GM12878 (cell line): ENCODE data around the gene TIMM17B. TPM values are rescaled to one million over a fixed set of nuclear protein-coding genes. Genes with fewer than 3 reads are reported as not detected.
A peak's percentile ranks its signal among the peaks of the same experiment; 100 is the strongest.

ENCODE experiments used
- ATAC-seq: fragments of 200-7000 bp; cut with Tn5 transposase; 3 replicates; pipeline ENCODE4 v1.9.1; 2020; ENCODE audit warnings: mild to moderate bottlenecking, moderate library complexity
- BruUV-seq: library from RNA; stranded (reverse); fragments of 400-500 nt; replicated peaks from 2 replicates; lab custom pipeline; 2021; lab: Mats Ljungman, UMichigan
- CTCF ChIA-PET: fragments of 300-600 bp; sonication (Branson Sonifier 250); formaldehyde crosslinking; extraction: SDS; loops from one replicate; lab custom pipeline; 2021; ENCODE audit warnings: inconsistent platforms; lab: Yijun Ruan, JAX
- POLR2A ChIA-PET: fragments of 350-600 bp; formaldehyde crosslinking; extraction: SDS; loops from one replicate; lab custom pipeline; 2021; ENCODE audit warnings: inconsistent platforms; lab: Charles Lee
- RAD21 ChIA-PET: fragments of 300-600 bp; sonication (Branson Sonifier 250); formaldehyde crosslinking; loops from one replicate; lab custom pipeline; 2023; ENCODE audit warnings: antibody characterized with exemption; ENCODE audit not compliant: unreplicated experiment; lab: Charles Lee
- SMC1A ChIA-PET: fragments of 300-600 bp; sonication (Branson Sonifier 250); formaldehyde crosslinking; loops from one replicate; lab custom pipeline; 2023; ENCODE audit not compliant: unreplicated experiment, uncharacterized antibody; lab: Charles Lee
- DNase-seq: peaks from one replicate; pipeline ENCODE4 v3.0.0-alpha.2; 2011; ENCODE audit warnings: low read depth, low spot score
- FAIRE-seq: peaks from 3 replicates; lab custom pipeline; 2011; peaks lifted over from hg19 to GRCh38; lab: Jason Lieb, UNC
- H2AFZ ChIP-seq: 2 replicates; pipeline ENCODE4 v1.6.0; 2011; ENCODE audit warnings: low read depth, low read length, control low read depth; ENCODE audit not compliant: control insufficient read depth
- H3K27ac ChIP-seq: 2 replicates; pipeline ENCODE4 v1.5.1; 2011; ENCODE audit warnings: control low read depth; ENCODE audit not compliant: control insufficient read depth, insufficient read depth
- H3K27me3 ChIP-seq, 2 experiments: replicated peaks in 1 of 2; 2 replicates each; pipeline versions ENCODE4 v1.6.0 to v1.6.1; 2011; ENCODE audit warnings: low read length in 1 of 2; ENCODE audit not compliant: control insufficient read depth in 2 of 2, insufficient read depth in 2 of 2
- H3K36me3 ChIP-seq, 2 experiments: 2 replicates each; pipeline ENCODE4 v1.5.1; 2011; ENCODE audit warnings: low read length in 1 of 2; ENCODE audit not compliant: control insufficient read depth in 2 of 2, insufficient read depth in 2 of 2
- H3K4me1 ChIP-seq: 2 replicates; pipeline ENCODE4 v1.6.1; 2011; ENCODE audit warnings: mild to moderate bottlenecking, low read length, moderate library complexity, mixed read lengths; ENCODE audit not compliant: control insufficient read depth, insufficient read depth
- H3K4me2 ChIP-seq: 2 replicates; pipeline ENCODE4 v1.6.0; 2011; ENCODE audit warnings: control low read depth; ENCODE audit not compliant: control insufficient read depth, insufficient read depth
- H3K4me3 ChIP-seq: fragments of 200-600 bp; sonication (generic); 2 replicates; pipeline ENCODE4 v1.5.1; 2016
- H3K79me2 ChIP-seq: 2 replicates; pipeline ENCODE4 v1.6.0; 2011; ENCODE audit warnings: low read length; ENCODE audit not compliant: control insufficient read depth, insufficient read depth
- H3K9ac ChIP-seq: 2 replicates; pipeline ENCODE4 v1.8.0; 2011; ENCODE audit warnings: low read length, control low read depth, mixed read lengths; ENCODE audit not compliant: control insufficient read depth, insufficient read depth
- H3K9me3 ChIP-seq: replicated peaks from 3 replicates; pipeline ENCODE4 v1.5.1; 2011; ENCODE audit warnings: mild to moderate bottlenecking, low read length; ENCODE audit not compliant: control insufficient read depth, insufficient read depth
- H4K20me1 ChIP-seq: 2 replicates; pipeline ENCODE4 v1.6.0; 2011; ENCODE audit not compliant: control insufficient read depth, insufficient read depth
- POLR2AphosphoS5 ChIP-seq: IDR thresholded peaks from 2 replicates; pipeline ENCODE4 v1.6.1; 2011; ENCODE audit warnings: mild to moderate bottlenecking, low read length, inconsistent platforms
- RUNX3 ChIP-seq: IDR thresholded peaks from 2 replicates; pipeline ENCODE4 v1.6.1; 2012; ENCODE audit warnings: low read length, inconsistent platforms
- WGBS: methylation state at CpG from one replicate; pipeline ENCODE4 v1.1.6; 2016; ENCODE audit warnings: low lambda C conversion rate; ENCODE audit not compliant: insufficient replicate concordance, insufficient coverage; ENCODE audit errors: missing lambda C conversion rate; 5-methylcytosine and 5-hydroxymethylcytosine counted together
- in situ Hi-C: fragments of 300-500 bp; cut with MboI; formaldehyde crosslinking; loops from 9 replicates; pipeline ENCODE4 v1.14.3; 2018; ENCODE audit warnings: mixed read lengths
- intact Hi-C: fragments of 100-400 bp; cut with micrococcal nuclease; formaldehyde crosslinking; loops from one replicate; pipeline ENCODE4 v1.14.2; 2022; ENCODE audit not compliant: unreplicated experiment
- polyA plus RNA-seq, 11 experiments: library from polyadenylated mRNA; depleted of rRNA in 4 of 11; unstranded in 6 of 11; stranded (reverse) in 5 of 11; fragments of >200 nt; fragmentation: Nextera tagmentation in 4 of 11; fragmentation: Illumina TruSeq in 1 of 11; extraction: Ambion mirVana in 4 of 11; extraction: Trizol in 1 of 11; gene quantifications; 1 replicate in 1 of 11; 2 replicates in 10 of 11; pipeline versions ENCODE4 v1.2.1 to v1.2.3, GENCODE V29; 2011 to 2016; ENCODE audit warnings: inconsistent platforms in 2 of 11, missing spikeins in 2 of 11, low read depth in 1 of 11
- total RNA-seq, 4 experiments: library from RNA; depleted of rRNA in 3 of 4; stranded (reverse); fragments of >200 nt in 3 of 4; fragmentation: Illumina TruSeq in 1 of 4; extraction: Trizol in 1 of 4; gene quantifications; 2 replicates each; pipeline versions ENCODE4 v1.2.1 to v1.2.3, GENCODE V29; 2013 to 2021
- TF ChIP-seq, protein P1 (sequence below): fragments of 450-650 bp; IDR thresholded peaks from 2 replicates; pipeline ENCODE4 v1.6.1; 2017; ENCODE audit warnings: mild to moderate bottlenecking, moderate library complexity
- TF ChIP-seq, protein P2 (sequence below): fragments of 450-650 bp; IDR thresholded peaks from 2 replicates; pipeline ENCODE4 v1.6.1; 2014; ENCODE audit warnings: mild to moderate bottlenecking

Gene TIMM17B
- total and polyA plus RNA-seq, 10 of the 15 experiments (the other 5 are each of a cell fraction or from before 2014, with no cell fraction given): 4.5 to 88.7 (median 47.5) TPM

DNA sequence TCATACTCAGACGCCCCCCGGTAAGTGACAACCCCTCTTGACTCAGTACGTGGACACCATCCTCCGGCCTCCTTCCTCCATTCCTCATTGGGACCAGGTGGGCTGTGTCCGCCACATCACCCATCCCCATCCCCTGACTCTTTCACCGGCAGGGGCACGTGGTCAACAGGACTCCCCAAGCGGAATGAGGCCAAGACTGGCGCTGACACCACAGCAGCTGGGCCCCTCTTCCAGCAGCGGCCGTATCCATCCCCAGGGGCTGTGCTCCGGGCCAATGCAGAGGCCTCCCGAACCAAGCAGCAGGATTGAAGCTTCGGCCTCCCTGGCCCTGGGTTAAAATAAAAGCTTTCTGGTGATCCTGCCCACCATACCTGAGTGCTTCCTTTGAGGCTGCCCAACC lies 5.2 kb upstream of the TIMM17B start:
- ChIA-PET RAD21 (no interaction called here), CTCF (interaction anchor here (1.5 kb wide), 1 partner anchor 9 kb away, joined by 3 read pairs; the partner anchor contains the start of gene SLC35A2), SMC1A (no interaction called here), POLR2A (no interaction called here)
- TF ChIP-seq, protein P1, sequence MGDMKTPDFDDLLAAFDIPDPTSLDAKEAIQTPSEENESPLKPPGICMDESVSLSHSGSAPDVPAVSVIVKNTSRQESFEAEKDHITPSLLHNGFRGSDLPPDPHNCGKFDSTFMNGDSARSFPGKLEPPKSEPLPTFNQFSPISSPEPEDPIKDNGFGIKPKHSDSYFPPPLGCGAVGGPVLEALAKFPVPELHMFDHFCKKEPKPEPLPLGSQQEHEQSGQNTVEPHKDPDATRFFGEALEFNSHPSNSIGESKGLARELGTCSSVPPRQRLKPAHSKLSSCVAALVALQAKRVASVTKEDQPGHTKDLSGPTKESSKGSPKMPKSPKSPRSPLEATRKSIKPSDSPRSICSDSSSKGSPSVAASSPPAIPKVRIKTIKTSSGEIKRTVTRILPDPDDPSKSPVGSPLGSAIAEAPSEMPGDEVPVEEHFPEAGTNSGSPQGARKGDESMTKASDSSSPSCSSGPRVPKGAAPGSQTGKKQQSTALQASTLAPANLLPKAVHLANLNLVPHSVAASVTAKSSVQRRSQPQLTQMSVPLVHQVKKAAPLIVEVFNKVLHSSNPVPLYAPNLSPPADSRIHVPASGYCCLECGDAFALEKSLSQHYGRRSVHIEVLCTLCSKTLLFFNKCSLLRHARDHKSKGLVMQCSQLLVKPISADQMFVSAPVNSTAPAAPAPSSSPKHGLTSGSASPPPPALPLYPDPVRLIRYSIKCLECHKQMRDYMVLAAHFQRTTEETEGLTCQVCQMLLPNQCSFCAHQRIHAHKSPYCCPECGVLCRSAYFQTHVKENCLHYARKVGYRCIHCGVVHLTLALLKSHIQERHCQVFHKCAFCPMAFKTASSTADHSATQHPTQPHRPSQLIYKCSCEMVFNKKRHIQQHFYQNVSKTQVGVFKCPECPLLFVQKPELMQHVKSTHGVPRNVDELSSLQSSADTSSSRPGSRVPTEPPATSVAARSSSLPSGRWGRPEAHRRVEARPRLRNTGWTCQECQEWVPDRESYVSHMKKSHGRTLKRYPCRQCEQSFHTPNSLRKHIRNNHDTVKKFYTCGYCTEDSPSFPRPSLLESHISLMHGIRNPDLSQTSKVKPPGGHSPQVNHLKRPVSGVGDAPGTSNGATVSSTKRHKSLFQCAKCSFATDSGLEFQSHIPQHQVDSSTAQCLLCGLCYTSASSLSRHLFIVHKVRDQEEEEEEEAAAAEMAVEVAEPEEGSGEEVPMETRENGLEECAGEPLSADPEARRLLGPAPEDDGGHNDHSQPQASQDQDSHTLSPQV: no peak
- no peak for TF ChIP-seq RUNX3
- intact Hi-C loops: no loop called here
- H3K27ac ChIP-seq: no peak overlapping the region
- no peak overlapping the region for H3K4me2 ChIP-seq
- ATAC-seq (no peak), DNase-seq (no peak), FAIRE-seq (no peak)
- H3K36me3 ChIP-seq: peaks cover 0 to 5% of the 10 kb centered on the region in 2 experiments; a peak in 2 of 4 replicates
- no peaks in the 10 kb centered on the region for H3K4me1 ChIP-seq
- peaks cover 11% of the 10 kb centered on the region for H3K79me2 ChIP-seq
- WGBS: 68% methylated on average over 14 of the region's 14 CpGs
- in situ Hi-C loops: no loop called here
- H3K9ac ChIP-seq: no peak overlapping the region
- no TSS peak for BruUV-seq
- H3K4me3 ChIP-seq: no peak overlapping the region
- no peaks in the 10 kb centered on the region; the same call in 2 of the 3 replicates for H3K9me3 ChIP-seq
- H4K20me1 ChIP-seq: no peaks in the 10 kb centered on the region
- H2AFZ ChIP-seq: no peak overlapping the region
- no peaks in the 10 kb centered on the region for H3K27me3 ChIP-seq

DNA sequence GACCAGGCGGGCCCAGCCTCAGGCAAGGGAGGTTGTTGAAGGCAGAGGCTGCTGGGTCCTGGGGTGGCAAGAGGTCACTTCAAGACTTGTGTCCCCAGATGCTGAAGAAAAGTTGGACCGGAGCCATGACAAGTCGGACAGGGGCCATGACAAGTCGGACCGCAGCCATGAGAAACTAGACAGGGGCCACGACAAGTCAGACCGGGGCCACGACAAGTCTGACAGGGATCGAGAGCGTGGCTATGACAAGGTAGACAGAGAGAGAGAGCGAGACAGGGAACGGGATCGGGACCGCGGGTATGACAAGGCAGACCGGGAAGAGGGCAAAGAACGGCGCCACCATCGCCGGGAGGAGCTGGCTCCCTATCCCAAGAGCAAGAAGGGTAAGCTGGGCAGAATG lies 4.6 kb upstream of the TIMM17B start:
- WGBS: 82% methylated on average over 20 of the region's 20 CpGs
- no peak overlapping the region for H2AFZ ChIP-seq
- H3K9ac ChIP-seq: no peak overlapping the region
- ChIA-PET POLR2A (no interaction called here), RAD21 (no interaction called here), CTCF (no interaction called here), SMC1A (no interaction called here)
- no peak for DNase-seq
- no peaks in the 10 kb centered on the region for H4K20me1 ChIP-seq
- H3K4me2 ChIP-seq: no peak overlapping the region
- no peaks in the 10 kb centered on the region for H3K27me3 ChIP-seq
- H3K4me1 ChIP-seq: no peaks in the 10 kb centered on the region
- intact Hi-C loops: no loop called here
- no TSS peak for BruUV-seq
- TF ChIP-seq, protein P2, sequence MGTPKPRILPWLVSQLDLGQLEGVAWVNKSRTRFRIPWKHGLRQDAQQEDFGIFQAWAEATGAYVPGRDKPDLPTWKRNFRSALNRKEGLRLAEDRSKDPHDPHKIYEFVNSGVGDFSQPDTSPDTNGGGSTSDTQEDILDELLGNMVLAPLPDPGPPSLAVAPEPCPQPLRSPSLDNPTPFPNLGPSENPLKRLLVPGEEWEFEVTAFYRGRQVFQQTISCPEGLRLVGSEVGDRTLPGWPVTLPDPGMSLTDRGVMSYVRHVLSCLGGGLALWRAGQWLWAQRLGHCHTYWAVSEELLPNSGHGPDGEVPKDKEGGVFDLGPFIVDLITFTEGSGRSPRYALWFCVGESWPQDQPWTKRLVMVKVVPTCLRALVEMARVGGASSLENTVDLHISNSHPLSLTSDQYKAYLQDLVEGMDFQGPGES: no peak
- peak; percentile 41; the same call in 1 of the 2 replicates for TF ChIP-seq POLR2AphosphoS5
- no peak overlapping the region for H3K4me3 ChIP-seq
- peaks cover 0 to 5% of the 10 kb centered on the region in 2 experiments; a peak in 2 of 4 replicates for H3K36me3 ChIP-seq
- in situ Hi-C loops: no loop called here
- no peak for ATAC-seq
- no peak overlapping the region for H3K27ac ChIP-seq
- no peaks in the 10 kb centered on the region; the same call in 2 of the 3 replicates for H3K9me3 ChIP-seq
- no peak for FAIRE-seq
- peaks cover 14% of the 10 kb centered on the region for H3K79me2 ChIP-seq
